ENCODE measurements around the gene TSKS.

The TSKS gene

DNA sequence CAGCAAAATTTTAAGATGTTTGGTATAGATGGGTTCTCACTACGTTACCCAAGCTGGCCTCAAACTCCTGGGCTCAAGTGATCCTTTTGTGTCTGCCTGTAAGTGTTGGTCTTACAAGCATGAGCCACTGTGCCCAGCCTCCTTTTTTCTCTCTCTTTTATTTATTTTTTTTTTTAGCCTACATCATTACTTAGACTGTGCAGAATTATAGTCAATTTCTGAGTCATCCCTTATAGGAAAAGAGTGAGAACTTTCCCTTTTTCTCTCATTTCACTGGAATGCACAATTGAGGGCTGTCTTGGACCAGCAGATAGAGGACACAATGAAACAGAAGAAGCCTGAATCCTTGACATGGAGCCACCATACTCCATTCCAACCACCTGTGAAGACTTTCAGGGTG lies 13.3 kb downstream of the TSKS start:
- CTCF ChIA-PET: no interaction called here
- no peak for DNase-seq (ENCODE audit: low spot score)
- no peak overlapping the region for H3K27ac ChIP-seq
- TF ChIP-seq, protein P1, sequence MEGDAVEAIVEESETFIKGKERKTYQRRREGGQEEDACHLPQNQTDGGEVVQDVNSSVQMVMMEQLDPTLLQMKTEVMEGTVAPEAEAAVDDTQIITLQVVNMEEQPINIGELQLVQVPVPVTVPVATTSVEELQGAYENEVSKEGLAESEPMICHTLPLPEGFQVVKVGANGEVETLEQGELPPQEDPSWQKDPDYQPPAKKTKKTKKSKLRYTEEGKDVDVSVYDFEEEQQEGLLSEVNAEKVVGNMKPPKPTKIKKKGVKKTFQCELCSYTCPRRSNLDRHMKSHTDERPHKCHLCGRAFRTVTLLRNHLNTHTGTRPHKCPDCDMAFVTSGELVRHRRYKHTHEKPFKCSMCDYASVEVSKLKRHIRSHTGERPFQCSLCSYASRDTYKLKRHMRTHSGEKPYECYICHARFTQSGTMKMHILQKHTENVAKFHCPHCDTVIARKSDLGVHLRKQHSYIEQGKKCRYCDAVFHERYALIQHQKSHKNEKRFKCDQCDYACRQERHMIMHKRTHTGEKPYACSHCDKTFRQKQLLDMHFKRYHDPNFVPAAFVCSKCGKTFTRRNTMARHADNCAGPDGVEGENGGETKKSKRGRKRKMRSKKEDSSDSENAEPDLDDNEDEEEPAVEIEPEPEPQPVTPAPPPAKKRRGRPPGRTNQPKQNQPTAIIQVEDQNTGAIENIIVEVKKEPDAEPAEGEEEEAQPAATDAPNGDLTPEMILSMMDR (conservative IDR thresholded peaks at IDR 0.05; ENCODE audit: low read depth): no peak
- POLR2A ChIA-PET (ENCODE audit: low non-redundant PET): no interaction called here

DNA sequence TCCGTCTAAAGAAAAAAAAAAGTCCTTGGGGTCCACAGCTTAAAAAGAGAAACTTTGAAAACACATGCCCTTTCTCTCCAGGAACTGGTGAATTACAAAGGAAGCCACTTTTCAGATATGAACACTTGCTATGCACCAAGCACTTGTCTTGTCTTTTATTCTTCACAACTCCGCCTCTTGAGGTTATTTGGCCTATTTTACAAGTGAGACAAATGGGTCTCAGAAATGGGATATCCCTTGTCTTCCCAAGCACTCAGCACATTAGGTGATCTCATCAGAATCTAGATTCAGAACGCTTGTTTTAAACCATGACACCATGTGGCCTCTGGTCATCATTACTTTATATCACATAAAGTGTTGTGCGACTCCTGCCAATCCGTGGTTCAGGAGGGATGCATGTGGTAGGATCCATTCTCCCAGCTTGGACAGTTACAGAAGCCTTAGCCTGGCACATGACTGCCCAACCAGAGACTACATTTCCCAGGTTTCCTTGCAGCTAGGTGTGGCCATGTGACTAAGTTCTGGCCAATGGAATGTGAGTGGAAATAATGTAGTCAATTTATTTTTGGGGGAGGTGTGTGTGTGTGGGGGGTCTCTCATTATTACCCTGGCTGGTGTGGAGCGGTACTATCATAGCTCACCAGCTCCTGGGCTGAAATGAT lies 13.9 kb downstream of the TSKS start:
- POLR2A ChIA-PET (ENCODE audit: low non-redundant PET): interaction anchor here (0.6 kb wide), 1 partner anchor 17 kb away, joined by 4 read pairs; no protein-coding TSS in a partner anchor

DNA sequence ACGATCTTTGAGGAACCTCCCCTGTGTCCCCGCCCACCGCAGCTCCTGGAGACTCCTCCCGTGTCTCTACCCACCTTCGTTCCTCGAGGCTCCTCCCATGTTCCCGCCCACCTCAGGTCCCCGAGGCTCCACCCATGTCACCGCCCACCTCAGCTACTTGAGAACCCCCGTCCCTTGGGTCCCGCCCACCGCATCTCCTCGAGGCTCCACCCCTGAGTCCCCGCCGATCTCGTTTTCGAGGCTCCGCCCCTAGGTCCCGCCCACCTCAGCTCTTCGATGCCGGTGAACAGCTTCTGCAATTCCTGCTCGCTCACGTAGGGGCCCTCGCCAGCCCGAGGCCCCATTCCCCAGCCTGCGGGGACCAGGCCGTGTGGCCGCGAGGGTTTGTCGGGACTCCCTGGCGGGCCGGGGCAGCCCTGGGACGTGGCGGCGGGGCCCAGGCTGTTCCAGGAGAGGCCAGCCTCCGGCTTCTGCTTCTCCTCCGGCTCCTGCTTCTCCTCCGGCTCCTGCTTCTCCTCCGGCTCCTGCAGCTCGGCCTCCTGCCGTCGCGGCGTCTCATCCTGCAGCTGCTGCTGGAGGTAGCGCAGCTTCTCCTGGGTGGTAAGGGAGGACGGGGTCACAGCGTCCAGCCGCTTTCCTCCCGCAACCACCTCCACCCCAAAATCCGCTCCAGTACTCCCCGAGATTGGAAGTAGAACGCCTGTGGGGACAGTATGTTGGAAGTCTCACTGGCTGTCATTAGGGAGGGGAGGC lies 16.7 kb downstream of the TSKS start:
- H3K27ac ChIP-seq: no peak overlapping the region
- ChIA-PET POLR2A (ENCODE audit: low non-redundant PET) (interaction anchor here (0.5 kb wide), 1 partner anchor 35 kb away, joined by 4 read pairs; no protein-coding TSS in a partner anchor), CTCF (interaction anchor here (0.6 to 0.7 kb wide), 3 partner anchors 10 to 49 kb away, joined by 3 to 4 read pairs (median 3); no protein-coding TSS in a partner anchor)
- TF ChIP-seq, protein P1 (conservative IDR thresholded peaks at IDR 0.05; ENCODE audit: low read depth): no peak
- peak; percentile 80 for DNase-seq (ENCODE audit: low spot score)

More for the DNA sequence above, 13.9 kb downstream of the TSKS start:
- CTCF ChIA-PET: no interaction called here
- TF ChIP-seq, protein P1 (conservative IDR thresholded peaks at IDR 0.05; ENCODE audit: low read depth): no peak
- H3K27ac ChIP-seq: no peak overlapping the region
- no peak for DNase-seq (ENCODE audit: low spot score)

DNA sequence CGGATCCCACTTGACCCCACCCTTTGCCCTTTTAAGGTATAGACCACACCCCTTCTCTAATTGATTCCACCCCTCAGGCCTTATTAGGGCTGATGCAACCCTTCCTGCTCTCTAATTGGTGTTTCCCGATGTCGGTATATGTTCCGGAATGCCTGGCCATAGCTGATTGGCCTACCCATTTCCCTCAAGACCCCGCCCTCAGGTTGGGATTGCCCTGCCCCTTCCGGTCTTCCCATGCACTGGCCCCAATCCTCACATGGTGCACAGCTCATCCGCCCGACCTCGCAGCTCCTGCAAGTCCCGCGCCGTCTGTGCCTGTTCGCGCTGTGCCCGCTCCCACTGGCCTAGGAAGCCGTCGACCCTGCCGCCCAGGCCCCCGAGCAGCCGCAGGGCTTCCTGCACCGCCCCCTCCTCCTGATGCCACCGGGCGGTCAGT lies 18.1 kb downstream of the TSKS start:
- TF ChIP-seq, protein P1 (conservative IDR thresholded peaks at IDR 0.05; ENCODE audit: low read depth): no peak
- no peak overlapping the region for H3K27ac ChIP-seq
- DNase-seq (ENCODE audit: low spot score): no peak
- ChIA-PET POLR2A (ENCODE audit: low non-redundant PET) (no interaction called here), CTCF (no interaction called here)

DNA sequence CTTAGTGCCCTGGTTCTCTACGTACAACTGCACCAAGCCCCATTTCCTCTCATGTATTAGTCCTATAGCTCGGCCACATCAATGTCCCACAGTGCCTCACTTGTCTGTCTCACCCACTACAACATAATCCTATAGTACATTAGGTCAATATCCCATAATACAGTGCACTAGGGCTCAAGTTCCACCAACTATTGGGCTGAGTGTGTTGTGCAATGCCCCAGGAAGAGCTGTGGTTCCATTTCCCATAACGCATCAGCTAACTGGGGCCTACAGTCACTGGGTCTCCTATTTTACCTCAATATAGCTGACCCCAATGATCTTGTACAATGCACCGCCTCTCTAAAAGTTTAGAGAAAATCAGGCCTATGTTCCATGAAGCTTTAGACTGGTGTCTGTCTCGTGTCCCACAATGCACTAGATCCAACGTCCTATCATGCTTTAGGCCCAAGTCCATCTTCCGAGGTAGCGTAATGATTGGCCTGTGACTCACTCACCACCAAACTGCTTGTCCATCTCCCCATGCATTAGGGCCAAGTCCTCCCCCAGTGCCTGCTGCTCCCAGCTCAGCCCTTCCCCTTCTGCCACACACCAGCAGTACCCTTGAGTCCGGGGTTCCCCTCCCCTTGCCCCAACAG lies 21.8 kb downstream of the TSKS start:
- no peak overlapping the region for H3K27ac ChIP-seq

DNA sequence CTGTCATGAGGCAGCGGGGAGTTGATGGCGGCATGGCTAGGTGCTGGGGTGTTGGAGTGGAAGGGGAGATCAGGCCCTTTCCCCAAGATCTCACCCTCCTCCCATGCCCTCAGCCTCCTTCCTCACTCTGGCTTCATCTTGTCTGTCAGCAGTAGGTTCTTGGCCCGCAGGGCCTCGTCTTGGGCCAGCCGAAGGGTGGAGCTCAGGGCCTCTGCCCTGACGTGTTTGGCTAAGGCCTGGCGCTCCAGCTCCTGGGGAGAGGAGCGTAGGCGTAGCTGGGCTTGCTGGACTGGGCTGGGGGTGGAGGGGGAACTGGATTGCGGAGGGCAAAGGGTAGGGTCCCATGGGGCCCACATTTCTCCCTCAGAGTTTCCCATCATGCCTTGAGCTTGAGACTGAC lies 23.2 kb downstream of the TSKS start:
- no peak overlapping the region for H3K27ac ChIP-seq
- CTCF ChIA-PET: interaction anchor here (0.7 kb wide), 1 partner anchor 403 kb away, joined by 3 read pairs; no protein-coding TSS in a partner anchor
- TF ChIP-seq, protein P1 (conservative IDR thresholded peaks at IDR 0.05; ENCODE audit: low read depth): no peak
- POLR2A ChIA-PET (ENCODE audit: low non-redundant PET): interaction anchor here (0.6 kb wide), 1 partner anchor 26 kb away, joined by 3 read pairs; no protein-coding TSS in a partner anchor
- no peak for DNase-seq (ENCODE audit: low spot score)

More for the DNA sequence above, 21.8 kb downstream of the TSKS start:
- TF ChIP-seq, protein P1 (conservative IDR thresholded peaks at IDR 0.05; ENCODE audit: low read depth): no peak
- ChIA-PET CTCF (no interaction called here), POLR2A (ENCODE audit: low non-redundant PET) (no interaction called here)
- no peak for DNase-seq (ENCODE audit: low spot score)
